ENCODE results near the gene CD300A. TPM values are rescaled to one million over a fixed set of nuclear protein-coding genes. Genes with fewer than 3 reads are reported as not detected.
A peak's percentile ranks its signal among the peaks of the same experiment; 100 is the strongest.

The CD300A gene
- total and polyA plus RNA-seq, 11 donors = 0.64 to 23.2 (median 1.6) TPM

GRCh38 chr17:74427763-74428153, 38.7 kb upstream of the CD300A start:
- Histone ChIP-seq H3K27ac (peak overlapping the region in 11 of 12 donors; percentile 24 to 85 (median 76)), H3K4me3 (peak overlapping the region in 1 of 12 donors; percentile 9), H3K4me1 (peaks cover 0 to 56% (median 34%) of the 10 kb centered on the region in 12 donors), H3K36me3 (no peaks in the 10 kb centered on the region), H3K9me3 (no peaks in the 10 kb centered on the region), H3K27me3 (peaks cover 0 to 33% (median 0%) of the 10 kb centered on the region in 9 donors)
- DNase-seq (no peak), ATAC-seq (no peak)
- WGBS, 4 donors = 59 to 75% (median 69%) methylated on average over 6 of the region's 6 CpGs
- intact Hi-C loops (cut with DNase I) = loop anchor here in 3 of 10 donors (5.0 kb wide), 3 partner anchors 35 to 45 kb away; no protein-coding TSS in a partner anchor
- TF ChIP-seq POLR2A (IDR thresholded peaks at IDR 0.05) (no peak), CTCF (IDR thresholded peaks at IDR 0.05) (no peak)

GRCh38 chr17:74429604-74430384, 36.6 kb upstream of the CD300A start:
- H3K4me1 ChIP-seq = peaks cover 0 to 66% (median 36%) of the 10 kb centered on the region in 12 donors
- TF ChIP-seq POLR2A (IDR thresholded peaks at IDR 0.05) = no peak
- no peak for TF ChIP-seq CTCF (IDR thresholded peaks at IDR 0.05)
- WGBS, 4 donors = 55 to 61% (median 56%) methylated on average over 19 of the region's 19 CpGs
- peak overlapping the region; percentile 87 to 99 (median 96) for H3K27ac ChIP-seq
- H3K27me3 ChIP-seq = peaks cover 0 to 49% (median 0%) of the 10 kb centered on the region in 9 donors
- no peaks in the 10 kb centered on the region for H3K36me3 ChIP-seq
- ATAC-seq (peak; percentile 14 to 43 (median 35)), DNase-seq (peak in 3 of 5 donors; percentile 40 to 61 (median 43))
- peak overlapping the region in 11 of 12 donors; percentile 64 to 90 (median 70) for H3K4me3 ChIP-seq
- intact Hi-C loops (cut with DNase I) = loop anchor here in 3 of 10 donors (1.0 to 5.0 kb wide), 4 partner anchors 25 to 47 kb away; no protein-coding TSS in a partner anchor
- H3K9me3 ChIP-seq = no peaks in the 10 kb centered on the region

- Histone ChIP-seq H3K36me3 (no peaks in the 10 kb centered on the region), H3K27ac (peak overlapping the region; percentile 87 to 99 (median 96)), H3K9me3 (no peaks in the 10 kb centered on the region), H3K27me3 (peaks cover 0 to 49% (median 0%) of the 10 kb centered on the region in 9 donors), H3K4me3 (peak overlapping the region; percentile 48 to 90 (median 69)), H3K4me1 (peaks cover 0 to 65% (median 36%) of the 10 kb centered on the region in 12 donors)
- intact Hi-C loops (cut with DNase I) = loop anchor here in 1 of 10 donors (1.0 kb wide), 1 partner anchor 24 kb away; no protein-coding TSS in a partner anchor
- DNase-seq (no peak), ATAC-seq (peak in 1 of 4 donors; percentile 0)
- TF ChIP-seq CTCF (IDR thresholded peaks at IDR 0.05) (no peak), POLR2A (IDR thresholded peaks at IDR 0.05) (no peak)
- 20 to 32% (median 22%) methylated on average over 8 to 13 of the region's 13 CpGs for WGBS, 4 donors
Measured at GRCh38 chr17:74430385-74430705, 36.1 kb upstream of the CD300A start.
